Measurements from ENCODE around the gene OR6S1.
A peak's percentile ranks its signal among the peaks of the same experiment; 100 is the strongest.
"Not testable (repeated sequence)": the region's sequence is repeated elsewhere in the genome, so short reads cannot be mapped to it uniquely, and the experiment has no call there.

OR6S1 gene

DNA sequence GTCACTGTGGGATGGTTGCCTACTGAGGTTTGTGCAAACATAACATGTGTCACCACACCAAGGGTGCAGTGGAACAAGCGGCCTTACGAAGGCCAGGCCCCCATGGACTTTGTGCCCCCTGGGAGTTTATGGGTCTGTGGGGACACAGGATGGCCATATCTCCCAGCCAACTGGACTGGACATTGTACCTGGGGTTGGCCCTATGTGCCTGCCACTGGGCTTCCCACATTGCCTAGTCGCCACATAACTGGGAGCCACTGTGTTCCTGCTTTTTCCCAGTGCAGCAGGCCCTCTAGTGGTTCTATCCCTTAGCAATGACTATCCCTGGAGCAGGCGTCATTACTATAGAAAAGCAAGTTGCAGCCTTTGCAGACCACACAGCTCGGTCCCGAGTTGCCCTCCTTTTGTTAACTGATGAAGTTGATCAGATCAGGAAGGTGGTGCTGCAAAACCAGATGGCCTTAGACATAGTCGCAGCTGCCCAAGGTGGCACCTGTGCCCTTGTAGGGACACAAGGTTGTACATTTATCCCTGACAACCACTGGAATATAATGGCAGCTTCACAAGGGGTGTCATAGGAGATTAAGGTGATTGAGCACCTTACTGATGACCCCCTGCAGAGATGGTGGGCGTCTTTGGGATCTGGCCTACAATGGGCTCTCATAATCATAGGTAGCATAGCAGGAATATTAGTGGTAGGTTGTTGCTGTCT lies 35.1 kb downstream of the OR6S1 start:
- DNase-seq (ENCODE audit: extremely low read depth, low read depth) = no peak
- TF ChIP-seq, protein P1, sequence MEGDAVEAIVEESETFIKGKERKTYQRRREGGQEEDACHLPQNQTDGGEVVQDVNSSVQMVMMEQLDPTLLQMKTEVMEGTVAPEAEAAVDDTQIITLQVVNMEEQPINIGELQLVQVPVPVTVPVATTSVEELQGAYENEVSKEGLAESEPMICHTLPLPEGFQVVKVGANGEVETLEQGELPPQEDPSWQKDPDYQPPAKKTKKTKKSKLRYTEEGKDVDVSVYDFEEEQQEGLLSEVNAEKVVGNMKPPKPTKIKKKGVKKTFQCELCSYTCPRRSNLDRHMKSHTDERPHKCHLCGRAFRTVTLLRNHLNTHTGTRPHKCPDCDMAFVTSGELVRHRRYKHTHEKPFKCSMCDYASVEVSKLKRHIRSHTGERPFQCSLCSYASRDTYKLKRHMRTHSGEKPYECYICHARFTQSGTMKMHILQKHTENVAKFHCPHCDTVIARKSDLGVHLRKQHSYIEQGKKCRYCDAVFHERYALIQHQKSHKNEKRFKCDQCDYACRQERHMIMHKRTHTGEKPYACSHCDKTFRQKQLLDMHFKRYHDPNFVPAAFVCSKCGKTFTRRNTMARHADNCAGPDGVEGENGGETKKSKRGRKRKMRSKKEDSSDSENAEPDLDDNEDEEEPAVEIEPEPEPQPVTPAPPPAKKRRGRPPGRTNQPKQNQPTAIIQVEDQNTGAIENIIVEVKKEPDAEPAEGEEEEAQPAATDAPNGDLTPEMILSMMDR (IDR thresholded peaks at IDR 0.05; ENCODE audit: low read depth, low read length) = peak; percentile 36

DNA sequence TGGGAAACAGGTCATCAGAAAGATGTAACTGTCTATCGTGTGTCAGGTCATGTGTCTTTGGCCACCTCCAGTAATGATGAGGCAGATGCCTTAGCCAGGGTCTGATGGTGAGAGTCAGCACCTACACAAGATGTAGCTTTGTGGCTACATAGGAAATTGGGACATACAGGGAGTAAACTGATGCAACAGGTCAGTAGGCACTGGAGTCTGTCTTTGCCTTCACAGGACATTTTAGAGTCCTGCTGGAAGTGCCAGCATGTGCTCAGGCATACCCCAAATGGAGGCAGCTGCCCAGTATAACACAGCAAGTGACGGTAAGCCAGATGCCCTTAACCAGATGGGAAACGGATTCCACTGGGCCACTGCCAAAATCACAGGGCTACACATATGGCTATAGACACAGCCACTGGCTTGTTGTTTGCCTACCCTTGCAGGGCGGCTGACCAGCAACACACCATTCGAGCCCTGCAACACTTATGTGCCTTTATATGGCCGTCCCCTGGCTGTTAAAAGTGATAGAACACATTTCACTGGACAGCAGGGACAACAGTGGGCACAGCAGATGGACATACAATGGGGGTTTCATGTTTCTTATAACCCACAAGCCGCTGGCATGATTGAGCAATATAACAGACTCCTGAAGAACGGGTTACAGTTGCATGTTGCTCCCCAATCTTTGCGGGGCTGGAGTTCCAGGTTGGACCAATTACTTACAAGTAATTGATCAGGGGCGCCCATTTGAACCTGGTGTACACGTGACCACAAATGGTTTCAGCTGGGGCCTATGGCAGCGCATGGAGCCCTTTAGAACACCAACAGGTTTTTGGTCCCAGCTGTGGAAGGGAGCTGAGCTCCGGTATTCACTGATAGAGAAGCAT lies 37.4 kb downstream of the OR6S1 start:
- DNase-seq (ENCODE audit: extremely low read depth, low read depth) = no peak
- TF ChIP-seq, protein P1 (IDR thresholded peaks at IDR 0.05; ENCODE audit: low read depth, low read length) = no peak

DNA sequence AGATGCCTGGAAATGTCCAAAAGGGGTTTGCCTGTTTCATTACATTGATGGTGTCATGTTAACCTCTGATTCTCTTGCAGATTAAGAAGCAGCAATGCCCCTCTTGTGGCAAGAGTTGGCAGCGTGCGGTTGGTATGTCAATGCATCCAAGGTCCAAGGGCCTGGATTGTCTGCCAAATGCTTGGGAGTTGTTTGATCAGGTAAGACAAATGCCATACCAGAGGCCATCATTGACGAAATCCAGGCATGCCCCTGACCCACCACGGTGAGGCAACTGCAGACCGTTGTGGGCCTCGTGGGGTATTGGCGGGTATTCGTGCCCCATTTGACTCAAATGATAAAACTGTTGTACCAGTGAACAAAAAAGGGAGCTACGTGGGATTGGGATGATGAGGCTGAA lies 38.9 kb downstream of the OR6S1 start:
- TF ChIP-seq, protein P1 (IDR thresholded peaks at IDR 0.05; ENCODE audit: low read depth, low read length) = no peak
- DNase-seq (ENCODE audit: extremely low read depth, low read depth) = no peak

DNA sequence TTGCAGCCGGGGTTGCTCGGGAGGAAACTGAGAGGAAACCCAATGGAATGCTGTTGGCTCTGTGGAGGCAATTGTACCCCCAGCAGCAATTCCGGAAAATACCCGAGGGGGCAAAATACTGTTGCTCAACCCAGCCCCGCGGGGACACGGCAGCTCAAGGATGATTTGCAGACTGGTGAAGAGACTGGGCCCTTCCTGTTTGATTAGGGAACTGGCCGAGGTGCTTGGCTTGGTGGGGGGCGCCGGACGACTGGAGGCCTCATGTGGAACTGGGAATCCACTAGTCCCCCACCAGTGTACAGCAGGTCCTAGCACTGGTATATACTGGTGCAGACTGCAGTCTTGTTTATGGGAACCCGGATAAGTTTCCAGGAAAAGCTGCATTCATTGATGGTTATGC lies 40.0 kb downstream of the OR6S1 start:
- TF ChIP-seq, protein P1 (IDR thresholded peaks at IDR 0.05; ENCODE audit: low read depth, low read length) = no peak
- no peak for DNase-seq (ENCODE audit: extremely low read depth, low read depth)

DNA sequence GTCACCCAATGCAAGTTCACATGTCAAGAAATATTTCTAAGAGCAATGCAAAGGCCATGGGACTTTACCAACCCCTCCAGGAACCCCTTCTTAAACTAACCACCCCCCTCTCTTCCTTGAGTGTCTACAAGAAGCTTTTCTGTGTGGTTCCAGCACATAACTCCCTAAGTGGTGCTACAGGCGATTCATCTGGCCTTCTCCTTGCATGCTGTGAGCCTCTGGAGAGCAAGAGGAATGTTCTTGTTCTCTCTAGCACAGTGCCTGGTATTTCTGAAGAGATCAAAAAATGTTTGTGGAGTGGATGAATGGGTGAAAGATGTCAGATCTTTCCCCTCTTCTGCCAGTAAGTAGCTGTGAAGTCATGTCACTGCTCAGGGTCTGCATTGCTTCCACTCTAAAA lies 44.4 kb downstream of the OR6S1 start:
- no peak for DNase-seq (ENCODE audit: extremely low read depth, low read depth)
- TF ChIP-seq, protein P1 (IDR thresholded peaks at IDR 0.05; ENCODE audit: low read depth, low read length) = no peak

DNA sequence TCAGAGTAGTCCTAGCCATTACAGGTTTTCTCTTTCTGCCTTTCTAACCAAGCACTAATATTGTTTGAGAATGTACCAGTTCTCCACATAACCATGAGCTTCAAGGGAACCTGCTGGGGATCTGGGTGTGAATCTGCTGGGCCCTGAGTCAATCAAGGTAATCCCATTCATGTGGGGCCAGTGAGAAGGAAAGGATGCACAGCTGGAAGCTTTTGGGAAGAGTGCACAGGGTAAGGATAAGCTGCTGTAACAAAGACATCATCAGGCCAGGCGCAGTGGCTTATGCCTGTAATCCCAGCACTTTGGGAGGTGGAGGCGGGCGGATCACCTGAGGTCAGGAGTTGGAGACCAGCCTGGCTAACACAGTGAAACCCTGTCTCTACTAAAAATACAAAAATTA lies 45.8 kb downstream of the OR6S1 start:
- not testable (repeated sequence) for DNase-seq (ENCODE audit: extremely low read depth, low read depth)

DNA sequence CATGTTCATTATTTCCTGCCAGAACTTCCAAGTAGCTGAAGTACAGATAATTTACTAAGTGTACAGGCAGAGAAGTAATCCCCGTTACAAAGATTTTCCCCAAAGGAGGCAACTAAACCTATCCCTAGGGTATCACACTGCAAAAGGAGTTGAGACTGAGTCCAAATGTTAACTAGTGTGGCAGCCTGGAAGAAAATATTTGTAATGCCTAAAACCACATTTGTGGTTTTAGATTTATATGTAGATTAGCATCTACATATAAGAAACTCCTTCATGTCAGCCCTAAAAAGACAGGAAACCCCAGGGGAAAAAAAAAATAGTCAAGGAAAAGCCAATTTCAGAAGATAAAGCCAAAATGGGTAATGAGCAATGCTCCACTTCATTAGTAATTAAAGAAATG lies 48.9 kb downstream of the OR6S1 start:
- TF ChIP-seq, protein P1 (IDR thresholded peaks at IDR 0.05; ENCODE audit: low read depth, low read length) = no peak

More for the DNA sequence above, 48.9 kb downstream of the OR6S1 start:
- no peak for DNase-seq (ENCODE audit: extremely low read depth, low read depth)

Data from AG09319 (cell line).